GM18505 (cell line): ENCODE data around the gene SLC11A2.

ENCODE experiments used
- ATAC-seq: cut with Tn5 transposase; IDR thresholded peaks from one replicate; pipeline ENCODE4 v1.9.1; 2021; ENCODE audit not compliant: unreplicated experiment
- POLR2A ChIP-seq: IDR thresholded peaks from 4 replicates; pipeline ENCODE4 v1.6.1; 2011; ENCODE audit warnings: borderline replicate concordance; ENCODE audit not compliant: insufficient read depth, insufficient read length; ENCODE audit errors: extremely low read depth

Gene SLC11A2

DNA sequence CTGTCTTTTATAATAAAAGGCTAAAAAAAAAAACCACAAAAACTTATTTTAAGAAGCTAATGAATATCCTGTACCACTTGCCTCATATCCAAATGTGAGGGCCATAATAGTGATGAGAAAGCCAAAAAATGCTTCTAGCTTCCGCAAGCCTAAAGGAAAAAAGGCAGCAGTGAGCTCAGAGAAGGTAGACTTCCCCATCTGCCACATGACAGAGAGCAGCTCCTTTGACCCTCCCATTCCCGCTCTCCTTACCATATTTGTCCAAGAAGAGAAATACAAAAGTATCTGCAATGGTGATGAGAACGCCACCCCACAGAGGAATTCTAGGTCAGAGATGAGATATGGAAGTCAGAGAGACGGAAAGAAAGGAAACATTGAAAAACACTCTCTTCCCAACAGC, 27.1 kb downstream of the SLC11A2 start:
- ATAC-seq = no peak
- no peak for TF ChIP-seq POLR2A

- no peak for ATAC-seq
- no peak for TF ChIP-seq POLR2A
Measured at GRCh38 chr12:50992819-50993218, 33.4 kb downstream of the SLC11A2 start.

DNA sequence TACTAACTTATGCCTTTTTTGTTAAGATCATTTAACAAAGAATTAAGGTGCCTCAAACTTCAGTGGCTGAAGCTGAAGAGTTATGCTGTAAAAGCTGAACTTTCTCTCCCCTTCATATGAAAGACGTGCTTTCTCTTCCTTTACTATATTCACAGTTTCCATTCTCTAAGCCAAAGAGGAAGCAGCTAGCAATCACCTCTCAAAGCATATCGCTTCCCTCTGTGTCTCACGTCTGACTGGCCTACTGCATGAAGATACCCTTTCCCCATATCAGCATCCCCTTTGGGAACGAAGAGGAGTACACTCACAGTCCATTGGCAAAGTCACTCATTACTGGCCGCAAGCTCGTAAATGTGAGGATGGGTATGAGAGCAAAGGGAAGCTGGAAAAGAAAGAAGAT, 34.9 kb downstream of the SLC11A2 start:
- ATAC-seq = no peak
- TF ChIP-seq POLR2A = no peak

- no peak for ATAC-seq
- no peak for TF ChIP-seq POLR2A
Measured at GRCh38 chr12:50990791-50991190, 35.4 kb downstream of the SLC11A2 start.

DNA sequence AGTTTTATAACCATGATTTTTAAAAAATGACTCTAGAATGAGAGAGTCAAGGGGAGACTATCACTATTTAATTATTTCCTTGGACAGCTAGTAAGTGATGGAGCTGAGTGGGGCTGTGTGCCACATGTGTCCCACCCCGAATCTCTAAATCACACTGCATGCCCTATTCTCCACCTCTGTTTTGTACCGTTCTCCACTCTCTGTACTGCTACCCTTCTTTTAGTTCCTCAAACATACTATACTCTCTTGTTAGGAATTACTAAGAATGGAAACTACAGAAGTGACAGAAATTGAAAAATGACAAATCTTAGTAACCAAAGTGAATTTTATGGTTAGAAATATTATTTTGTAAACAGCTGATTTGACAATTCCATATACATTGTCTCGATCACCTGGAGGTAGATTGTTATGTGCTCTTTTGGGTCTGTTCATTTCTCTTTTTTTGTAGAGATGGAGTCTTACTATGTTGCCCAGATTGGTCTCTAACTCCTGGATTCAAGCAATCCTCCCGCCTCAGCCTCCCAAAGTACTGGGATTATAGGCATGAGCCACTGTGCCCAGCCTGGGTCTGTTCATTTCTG, 35.9 kb downstream of the SLC11A2 start:
- ATAC-seq = no peak
- no peak for TF ChIP-seq POLR2A

DNA sequence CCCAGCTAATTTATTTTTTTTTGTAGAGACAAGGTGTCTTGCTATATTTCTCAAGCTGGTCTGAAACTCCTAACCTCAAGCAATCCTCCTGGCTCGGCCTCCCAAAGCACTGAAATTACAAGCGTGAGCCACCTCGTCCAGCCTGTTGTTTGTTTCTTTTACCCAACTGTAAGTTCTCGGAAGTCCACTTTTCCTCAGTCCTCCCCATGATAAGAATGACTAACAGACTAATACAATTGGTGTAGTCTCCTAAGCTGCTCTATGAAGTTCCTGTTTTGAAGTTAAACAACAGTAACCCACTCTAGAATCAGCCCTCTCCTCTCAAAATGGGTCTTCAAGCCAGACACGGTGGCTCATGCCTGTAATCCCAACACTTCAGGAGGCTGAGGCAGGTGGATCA, 37.3 kb downstream of the SLC11A2 start:
- no peak for TF ChIP-seq POLR2A

GRCh38 chr12:50988051-50988450, 38.1 kb downstream of the SLC11A2 start:
- no peak for ATAC-seq
- TF ChIP-seq POLR2A = no peak

More for the DNA sequence above, 37.3 kb downstream of the SLC11A2 start:
- ATAC-seq = no peak

- TF ChIP-seq POLR2A = no peak
- ATAC-seq = no peak
Measured at GRCh38 chr12:50986966-50987737, 39.0 kb downstream of the SLC11A2 start.

DNA sequence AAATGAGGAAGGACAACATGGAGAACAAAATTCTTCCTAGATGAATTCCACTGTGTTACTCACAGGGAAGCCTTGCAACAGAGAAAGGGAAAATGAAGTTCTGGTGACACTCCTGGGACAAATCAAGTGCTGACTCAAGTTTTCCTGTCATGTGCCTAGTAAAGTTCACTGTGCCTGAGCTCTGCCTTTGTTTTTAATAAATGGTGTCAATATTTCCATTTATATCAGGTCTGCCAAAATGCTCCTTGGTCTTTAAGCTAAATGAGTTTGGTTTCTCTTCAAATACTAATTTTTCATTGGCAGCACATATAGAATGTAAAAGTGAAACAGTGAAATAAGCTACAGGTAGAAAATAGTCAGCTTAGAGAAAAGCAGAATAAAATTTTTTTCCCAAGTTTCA, 40.9 kb downstream of the SLC11A2 start:
- TF ChIP-seq POLR2A = no peak
- ATAC-seq = no peak

- ATAC-seq = no peak
Measured at GRCh38 chr12:50984586-50985298, 41.4 kb downstream of the SLC11A2 start.

GRCh38 chr12:50981319-50982239, 44.6 kb downstream of the SLC11A2 start:
- TF ChIP-seq POLR2A = no peak
- ATAC-seq = no peak

More at GRCh38 chr12:50984586-50985298, 41.4 kb downstream of the SLC11A2 start:
- no peak for TF ChIP-seq POLR2A

DNA sequence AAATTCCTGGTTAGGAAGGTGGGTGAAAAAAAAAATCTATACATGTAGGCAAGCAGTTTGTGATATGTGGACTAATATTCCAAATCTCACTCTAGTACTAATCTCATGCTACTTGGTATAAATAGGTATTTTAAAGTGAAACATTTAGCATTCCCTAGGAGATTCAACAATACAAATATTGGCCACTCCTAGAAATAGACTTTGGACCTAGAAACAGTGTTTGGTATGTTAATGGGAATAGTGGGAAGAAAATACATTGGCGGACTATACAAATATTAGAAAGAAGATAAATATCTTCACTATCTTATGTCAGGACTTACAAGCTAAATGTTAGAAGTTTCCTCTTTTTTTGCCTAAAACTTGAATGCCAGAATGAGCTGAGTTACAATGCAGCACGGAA, 45.6 kb downstream of the SLC11A2 start:
- TF ChIP-seq POLR2A = no peak
- no peak for ATAC-seq

- ATAC-seq = no peak
- TF ChIP-seq POLR2A = no peak
Measured at GRCh38 chr12:50979369-50980052, 46.7 kb downstream of the SLC11A2 start.

GRCh38 chr12:50971946-50972345, 54.2 kb downstream of the SLC11A2 start:
- no peak for TF ChIP-seq POLR2A
- ATAC-seq = no peak
